Measurements from ENCODE around the gene C11orf97.

The C11orf97 gene

GRCh38 chr11:94481342-94481741 is 30.9 kb upstream of the C11orf97 start:
- Histone ChIP-seq H3K4me2 (no peak overlapping the region), H3K27ac (no peak overlapping the region), H3K4me3 (IDR thresholded peaks at IDR 0.05; ENCODE audit: insufficient read depth, low read depth, low read length) (no peak overlapping the region), H3K27me3 (ENCODE audit: insufficient read depth, low read depth) (no peaks in the 10 kb centered on the region), H3K4me1 (ENCODE audit: low read depth, poor library complexity, severe bottlenecking) (no peaks in the 10 kb centered on the region), H3K9ac (no peak overlapping the region), H3K79me2 (ENCODE audit: insufficient read depth, low read depth) (no peaks in the 10 kb centered on the region), H3K36me3 (ENCODE audit: insufficient read depth) (no peaks in the 10 kb centered on the region), H4K20me1 (ENCODE audit: insufficient read depth) (no peaks in the 10 kb centered on the region), H2AFZ (ENCODE audit: low read depth) (no peak overlapping the region)
- TF ChIP-seq, protein P1, sequence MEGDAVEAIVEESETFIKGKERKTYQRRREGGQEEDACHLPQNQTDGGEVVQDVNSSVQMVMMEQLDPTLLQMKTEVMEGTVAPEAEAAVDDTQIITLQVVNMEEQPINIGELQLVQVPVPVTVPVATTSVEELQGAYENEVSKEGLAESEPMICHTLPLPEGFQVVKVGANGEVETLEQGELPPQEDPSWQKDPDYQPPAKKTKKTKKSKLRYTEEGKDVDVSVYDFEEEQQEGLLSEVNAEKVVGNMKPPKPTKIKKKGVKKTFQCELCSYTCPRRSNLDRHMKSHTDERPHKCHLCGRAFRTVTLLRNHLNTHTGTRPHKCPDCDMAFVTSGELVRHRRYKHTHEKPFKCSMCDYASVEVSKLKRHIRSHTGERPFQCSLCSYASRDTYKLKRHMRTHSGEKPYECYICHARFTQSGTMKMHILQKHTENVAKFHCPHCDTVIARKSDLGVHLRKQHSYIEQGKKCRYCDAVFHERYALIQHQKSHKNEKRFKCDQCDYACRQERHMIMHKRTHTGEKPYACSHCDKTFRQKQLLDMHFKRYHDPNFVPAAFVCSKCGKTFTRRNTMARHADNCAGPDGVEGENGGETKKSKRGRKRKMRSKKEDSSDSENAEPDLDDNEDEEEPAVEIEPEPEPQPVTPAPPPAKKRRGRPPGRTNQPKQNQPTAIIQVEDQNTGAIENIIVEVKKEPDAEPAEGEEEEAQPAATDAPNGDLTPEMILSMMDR (conservative IDR thresholded peaks at IDR 0.05; ENCODE audit: low read depth, low read length), result no peak

DNA sequence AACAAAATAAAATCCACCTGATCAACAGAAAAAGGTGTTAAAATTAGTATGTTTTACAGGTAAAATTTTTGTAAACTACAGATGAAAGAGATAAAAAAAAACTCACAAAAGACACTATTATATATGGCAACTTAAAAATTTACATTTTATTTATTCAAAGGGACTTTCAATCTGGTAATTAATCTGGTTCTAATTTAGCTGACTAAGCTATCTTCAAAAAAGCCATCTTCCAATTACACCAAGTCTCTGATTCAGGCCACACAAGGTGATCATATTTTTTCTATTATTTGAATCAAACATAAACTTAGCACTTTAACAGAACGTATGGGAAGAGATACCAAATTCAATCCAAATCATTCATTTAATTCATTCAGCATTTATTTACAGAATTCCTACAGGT is 26.2 kb upstream of the C11orf97 start:
- TF ChIP-seq, protein P1 (conservative IDR thresholded peaks at IDR 0.05; ENCODE audit: low read depth, low read length), result no peak

GRCh38 chr11:94493281-94494125 is 18.8 kb upstream of the C11orf97 start, which contains the start of the genes ANKRD49 and MRE11:
Gene ANKRD49, plus strand, starts transcription at chr11:94493984. Its CDS starts 2,710 bp downstream, at chr11:94496694.
Gene MRE11, minus strand, starts transcription at chr11:94493844. Its CDS starts 1,043 bp downstream, at chr11:94492801.
- H4K20me1 ChIP-seq (ENCODE audit: insufficient read depth), result no peaks in the 10 kb centered on the region
- no peaks in the 10 kb centered on the region for H3K36me3 ChIP-seq (ENCODE audit: insufficient read depth)
- peak within 1 kb of the TSS; percentile 79 for H3K4me2 ChIP-seq
- H3K79me2 ChIP-seq (ENCODE audit: insufficient read depth, low read depth), result peaks cover 33% of the 10 kb centered on the region; the same call in 1 of the 2 replicates
- H2AFZ ChIP-seq (ENCODE audit: low read depth), result peak within 1 kb of the TSS; percentile 34
- TF ChIP-seq, protein P1 (conservative IDR thresholded peaks at IDR 0.05; ENCODE audit: low read depth, low read length), result no peak
- H3K9ac ChIP-seq, result peak within 1 kb of the TSS; percentile 88
- H3K27ac ChIP-seq, result peak within 1 kb of the TSS; percentile 60
- H3K4me1 ChIP-seq (ENCODE audit: low read depth, poor library complexity, severe bottlenecking), result peaks cover 28% of the 10 kb centered on the region
- no peak within 1 kb of the TSS for H3K4me3 ChIP-seq (IDR thresholded peaks at IDR 0.05; ENCODE audit: insufficient read depth, low read depth, low read length)
- no peaks in the 10 kb centered on the region for H3K27me3 ChIP-seq (ENCODE audit: insufficient read depth, low read depth)

More for the DNA sequence above, 26.2 kb upstream of the C11orf97 start:
- Histone ChIP-seq H3K36me3 (ENCODE audit: insufficient read depth) (no peaks in the 10 kb centered on the region), H3K4me1 (ENCODE audit: low read depth, poor library complexity, severe bottlenecking) (no peaks in the 10 kb centered on the region), H3K79me2 (ENCODE audit: insufficient read depth, low read depth) (peaks cover under 1% of the 10 kb centered on the region; the same call in 1 of the 2 replicates), H3K9ac (no peak overlapping the region), H3K27me3 (ENCODE audit: insufficient read depth, low read depth) (no peaks in the 10 kb centered on the region), H3K4me3 (IDR thresholded peaks at IDR 0.05; ENCODE audit: insufficient read depth, low read depth, low read length) (no peak overlapping the region), H3K4me2 (no peak overlapping the region), H4K20me1 (ENCODE audit: insufficient read depth) (no peaks in the 10 kb centered on the region), H3K27ac (no peak overlapping the region), H2AFZ (ENCODE audit: low read depth) (no peak overlapping the region)

GRCh38 chr11:94494126-94494680 is 18.1 kb upstream of the C11orf97 start:
- Histone ChIP-seq H2AFZ (ENCODE audit: low read depth) (peak overlapping the region; percentile 34), H3K27ac (peak overlapping the region; percentile 60; the same call in 1 of the 2 replicates), H3K4me2 (peak overlapping the region; percentile 78), H3K27me3 (ENCODE audit: insufficient read depth, low read depth) (no peaks in the 10 kb centered on the region), H3K79me2 (ENCODE audit: insufficient read depth, low read depth) (peaks cover 33% of the 10 kb centered on the region; the same call in 1 of the 2 replicates), H3K36me3 (ENCODE audit: insufficient read depth) (no peaks in the 10 kb centered on the region), H3K4me3 (IDR thresholded peaks at IDR 0.05; ENCODE audit: insufficient read depth, low read depth, low read length) (no peak overlapping the region), H3K9ac (peak overlapping the region; percentile 88), H4K20me1 (ENCODE audit: insufficient read depth) (no peaks in the 10 kb centered on the region), H3K4me1 (ENCODE audit: low read depth, poor library complexity, severe bottlenecking) (peaks cover 28% of the 10 kb centered on the region)
- TF ChIP-seq, protein P1 (conservative IDR thresholded peaks at IDR 0.05; ENCODE audit: low read depth, low read length), result no peak
